HG02678 (cell line): ENCODE data around the gene LRRC19.

Source experiments
- ATAC-seq: cut with Tn5 transposase; IDR thresholded peaks from one replicate; pipeline ENCODE4 v1.9.1; 2021; ENCODE audit warnings: mild to moderate bottlenecking, moderate library complexity; ENCODE audit not compliant: unreplicated experiment

The LRRC19 gene

DNA sequence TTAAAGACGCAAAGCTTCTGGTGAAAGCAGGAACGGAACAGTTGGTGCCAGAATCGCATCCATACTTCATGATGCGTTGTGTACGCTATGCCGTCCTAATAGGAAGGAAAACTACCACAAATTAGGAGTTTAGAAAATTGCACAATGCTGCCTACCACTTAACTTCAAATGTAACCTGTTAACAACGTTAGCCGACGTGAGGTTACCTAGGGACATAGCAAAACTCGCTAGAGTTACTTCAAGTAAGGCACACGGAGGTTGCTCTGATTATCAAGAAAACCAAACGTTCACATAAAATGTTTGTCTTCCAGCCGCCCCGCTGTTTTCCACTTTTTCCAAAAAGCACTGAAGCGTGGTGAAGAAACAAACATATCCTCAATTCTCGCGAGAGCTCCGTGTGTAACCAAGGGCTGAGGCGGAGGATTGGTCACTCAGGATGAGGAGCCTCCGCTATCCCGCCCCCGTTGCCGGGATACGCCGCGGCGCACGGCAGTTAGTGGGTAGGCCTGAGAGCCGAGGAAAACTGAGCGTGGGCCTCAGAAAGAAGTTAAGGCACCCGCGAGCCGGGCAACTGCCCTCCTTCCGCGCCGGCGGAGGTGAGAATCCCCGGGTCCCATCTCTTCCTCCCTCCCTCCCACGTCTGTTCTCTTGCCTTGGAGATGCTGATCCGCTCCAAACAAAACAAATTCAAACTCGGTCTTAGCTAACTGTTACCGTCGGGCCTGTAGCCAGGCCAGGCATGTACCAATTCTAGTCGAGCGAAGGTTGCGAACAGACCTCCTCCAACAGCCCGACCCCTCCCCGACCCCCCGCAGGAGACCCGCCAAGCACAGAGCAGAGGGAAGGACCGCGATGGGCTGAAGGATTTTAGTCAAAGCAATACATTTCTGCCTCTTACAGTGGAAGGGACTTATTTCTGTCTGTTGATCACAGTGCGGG is 49.3 kb downstream of the LRRC19 start, which contains the start of gene IFT74:
Gene IFT74 (plus strand): TSS at position 492 of the 939 bp plus-strand sequence. CDS start 5,556 bp downstream, outside the sequence.
- peak; percentile 98 for ATAC-seq

DNA sequence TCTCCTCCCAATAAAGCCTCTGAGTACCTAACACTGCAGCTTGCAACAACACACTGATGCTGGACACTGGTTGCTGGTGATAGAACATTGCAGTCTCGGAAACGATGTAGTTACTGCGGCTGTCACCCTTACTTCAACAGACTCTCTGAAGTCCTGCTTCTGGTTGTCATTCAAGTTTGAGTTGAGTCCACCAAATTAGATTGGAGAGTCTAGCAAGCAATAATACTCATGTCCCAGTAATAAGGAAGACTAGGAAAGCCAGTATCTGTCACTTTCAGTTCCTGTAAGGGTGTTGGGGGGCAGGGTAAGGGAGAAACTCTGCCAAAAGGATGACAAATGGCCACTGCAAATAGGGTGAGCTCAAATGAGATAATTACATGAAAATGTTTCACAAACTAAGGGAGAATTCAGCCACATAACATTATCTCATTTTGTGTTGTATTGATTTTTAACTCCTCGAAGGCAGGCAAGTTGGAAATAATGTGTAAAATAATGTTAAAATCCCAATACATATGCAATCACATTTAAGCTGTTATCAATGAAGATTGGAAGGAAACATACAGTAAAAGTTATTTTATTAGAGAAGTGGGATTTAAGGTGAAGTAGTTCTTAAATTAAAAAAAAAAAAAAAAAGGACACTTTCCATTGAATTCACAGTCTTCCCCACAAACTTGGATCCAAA is 50.1 kb downstream of the LRRC19 start:
- peak; percentile 30 for ATAC-seq

DNA sequence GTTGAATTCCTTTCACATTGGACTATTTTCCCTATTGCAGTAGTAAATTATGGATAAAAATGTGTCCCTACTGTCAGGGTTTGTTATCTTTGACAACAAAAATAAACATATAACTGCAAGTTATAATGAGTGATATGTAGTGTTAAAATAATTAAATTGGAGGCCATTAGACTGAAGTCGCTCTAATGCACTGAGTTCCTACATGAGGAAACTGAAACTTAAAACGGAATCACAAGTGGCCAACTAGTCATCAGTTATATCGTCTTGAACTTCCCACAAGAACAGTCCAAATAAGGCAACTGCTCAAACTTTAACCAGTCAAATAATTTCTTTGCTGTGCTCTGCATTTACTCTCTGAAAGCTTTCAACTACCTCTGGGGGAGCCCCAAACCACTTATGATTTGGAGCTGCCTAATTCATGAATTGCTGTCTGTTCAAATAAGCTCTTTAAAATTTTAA is 51.4 kb downstream of the LRRC19 start:
- ATAC-seq: no peak

GRCh38 chr9:26951794-26952193 is 53.7 kb downstream of the LRRC19 start:
- no peak for ATAC-seq

GRCh38 chr9:26950521-26950920 is 55.0 kb downstream of the LRRC19 start:
- ATAC-seq: no peak

GRCh38 chr9:26949637-26950069 is 55.8 kb downstream of the LRRC19 start:
- no peak for ATAC-seq

GRCh38 chr9:26947736-26948135 is 57.7 kb downstream of the LRRC19 start:
- no peak for ATAC-seq

DNA sequence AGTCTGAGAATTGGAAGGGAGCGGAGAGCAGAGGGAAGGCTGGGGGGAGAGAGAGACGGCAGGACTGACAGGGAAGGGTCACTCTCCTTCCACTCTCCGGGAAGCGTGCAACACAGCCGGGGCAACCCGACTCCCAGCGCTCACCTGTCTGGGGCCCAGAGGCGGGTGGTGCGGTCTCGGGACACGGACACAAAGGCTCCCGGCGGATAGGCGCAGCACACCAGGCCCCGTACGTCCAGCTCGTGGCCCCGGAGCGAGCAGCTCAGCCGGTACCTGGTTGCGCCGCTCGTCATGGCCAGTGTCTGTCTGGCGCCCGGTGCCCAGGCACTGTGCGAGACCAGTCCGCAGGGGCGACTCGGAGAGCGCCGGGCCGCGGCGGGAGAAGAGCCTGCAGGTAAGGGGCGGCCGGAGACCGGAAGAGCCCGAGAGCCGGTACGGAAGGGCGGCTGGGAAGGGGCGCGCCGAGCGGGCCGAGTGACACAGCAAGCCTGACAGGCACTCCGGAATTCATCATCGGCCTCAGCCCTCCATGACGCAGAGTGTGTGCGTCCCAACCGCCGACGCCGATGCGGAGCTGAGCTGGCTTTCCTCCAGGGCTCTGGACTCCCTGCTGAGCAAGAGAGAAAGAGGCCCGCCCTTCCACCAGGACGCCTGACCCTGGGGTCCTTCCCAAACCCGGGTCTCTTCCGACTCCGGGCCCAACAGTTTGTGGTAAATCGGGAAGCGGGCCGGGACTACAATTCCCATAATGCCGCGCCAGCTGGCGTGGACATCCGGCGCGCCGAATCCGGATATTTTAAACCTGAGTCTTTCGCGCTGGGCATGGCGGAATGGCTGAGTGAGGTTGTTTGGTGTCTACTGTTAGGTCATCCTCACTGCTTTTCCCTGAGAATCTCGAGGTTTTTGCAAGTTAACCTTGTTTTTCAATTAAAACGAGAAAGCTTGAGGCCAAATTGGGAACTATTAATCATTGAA is 58.4 kb downstream of the LRRC19 start, which contains the start of gene PLAA:
Gene PLAA (minus strand): TSS at position 490 of the 975 bp plus-strand sequence. CDS start 197 bp downstream, at position 293.
- ATAC-seq: peak; percentile 98

- no peak for ATAC-seq
Observed at GRCh38 chr9:26945591-26945990, 59.9 kb downstream of the LRRC19 start.
